HG03139 (cell line): ENCODE results near the gene ITGA3.
"Not testable (repeated sequence)": the region's sequence is repeated elsewhere in the genome, so short reads cannot be mapped to it uniquely, and the experiment has no call there.

Experiments
- ATAC-seq: cut with Tn5 transposase; IDR thresholded peaks from one replicate; pipeline ENCODE4 v1.9.1; 2021; ENCODE audit not compliant: unreplicated experiment

ITGA3 gene

GRCh38 chr17:50034498-50035364, 21.2 kb upstream of the ITGA3 start:
- no peak for ATAC-seq

GRCh38 chr17:50035421-50035879, 20.5 kb upstream of the ITGA3 start:
- no peak for ATAC-seq

GRCh38 chr17:50035945-50036344, 20.0 kb upstream of the ITGA3 start:
- ATAC-seq = no peak

GRCh38 chr17:50036455-50037261, 19.3 kb upstream of the ITGA3 start:
- ATAC-seq = no peak

- ATAC-seq = no peak
Measured at GRCh38 chr17:50037321-50038107, 18.4 kb upstream of the ITGA3 start.

- ATAC-seq = no peak
Measured at GRCh38 chr17:50039058-50039457, 16.9 kb upstream of the ITGA3 start.

GRCh38 chr17:50040496-50040895, 15.4 kb upstream of the ITGA3 start:
- ATAC-seq = not testable (repeated sequence)

GRCh38 chr17:50042211-50042610, 13.7 kb upstream of the ITGA3 start:
- no peak for ATAC-seq

GRCh38 chr17:50043290-50044148, 12.4 kb upstream of the ITGA3 start:
- no peak for ATAC-seq

GRCh38 chr17:50044483-50044882, 11.4 kb upstream of the ITGA3 start:
- no peak for ATAC-seq

- no peak for ATAC-seq
Measured at GRCh38 chr17:50045154-50045553, 10.8 kb upstream of the ITGA3 start.

GRCh38 chr17:50046179-50046578, 9.7 kb upstream of the ITGA3 start:
- ATAC-seq = no peak

GRCh38 chr17:50046667-50047066, 9.2 kb upstream of the ITGA3 start:
- ATAC-seq = no peak

GRCh38 chr17:50047083-50047482, 8.8 kb upstream of the ITGA3 start:
- ATAC-seq = no peak

GRCh38 chr17:50047488-50048126, 8.3 kb upstream of the ITGA3 start:
- no peak for ATAC-seq

- no peak for ATAC-seq
Measured at GRCh38 chr17:50048146-50048720, 7.7 kb upstream of the ITGA3 start.

GRCh38 chr17:50048988-50049387, 6.9 kb upstream of the ITGA3 start:
- no peak for ATAC-seq

- ATAC-seq = no peak
Measured at GRCh38 chr17:50049636-50050035, 6.3 kb upstream of the ITGA3 start.

- ATAC-seq = no peak
Measured at GRCh38 chr17:50050431-50051032, 5.4 kb upstream of the ITGA3 start.
